Ovary (tissue), 3 donors: ENCODE results near the gene FXYD1.

ENCODE experiments used
- POLR2A ChIP-seq: fragments of 450-650 bp; IDR thresholded peaks from one replicate; pipeline ENCODE4 v1.6.1; 2017; ENCODE audit warnings: antibody characterized with exemption, mild to moderate bottlenecking, moderate library complexity
- TF ChIP-seq, protein P1 (sequence below), 3 donors: fragments of 450-650 bp in 2 of 3; fragments of 200-600 bp in 1 of 3; IDR thresholded peaks; one replicate each; pipeline versions ENCODE4 v1.5.1 to v1.8.0; 2016 to 2022; ENCODE audit warnings: antibody characterized with exemption in 3 of 3, mild to moderate bottlenecking in 1 of 3
- donor health status: DM: no; HTN: no; CAD: no.

DNA sequence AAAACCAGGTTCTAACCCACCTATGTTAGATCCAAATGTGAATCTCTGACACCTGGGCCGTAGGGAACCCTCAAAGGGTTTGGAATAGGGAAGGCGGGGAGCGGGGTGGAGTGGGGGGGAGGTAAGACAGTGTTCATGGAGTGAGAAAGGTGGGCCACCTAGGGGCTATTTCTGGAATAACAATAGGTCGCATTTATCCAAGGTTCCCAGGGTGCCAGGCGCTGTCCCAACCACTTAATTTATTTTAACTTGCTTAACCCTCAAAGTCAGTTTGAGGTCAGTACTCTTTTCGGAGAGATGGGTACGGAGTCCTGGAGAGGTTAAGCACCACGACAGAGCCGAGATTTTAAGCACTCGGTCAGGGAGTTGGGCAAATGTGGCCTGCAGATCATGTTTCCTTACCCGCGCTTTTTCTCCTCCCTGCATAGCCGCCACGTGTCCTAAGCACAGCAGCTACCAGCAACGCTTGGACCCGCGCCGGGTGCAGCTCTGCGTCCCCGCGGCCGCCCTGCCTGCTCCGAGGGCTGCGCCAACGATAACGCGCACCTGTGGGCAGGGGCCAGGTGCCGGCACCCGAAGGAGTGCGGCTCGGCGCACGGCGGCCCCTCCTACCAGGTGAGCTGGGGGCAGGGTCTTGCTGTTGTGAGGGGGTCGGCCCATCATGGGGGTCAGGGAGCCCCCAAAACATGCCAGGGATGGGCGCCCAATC, 48.0 kb upstream of the FXYD1 start:
- TF ChIP-seq, protein P1, sequence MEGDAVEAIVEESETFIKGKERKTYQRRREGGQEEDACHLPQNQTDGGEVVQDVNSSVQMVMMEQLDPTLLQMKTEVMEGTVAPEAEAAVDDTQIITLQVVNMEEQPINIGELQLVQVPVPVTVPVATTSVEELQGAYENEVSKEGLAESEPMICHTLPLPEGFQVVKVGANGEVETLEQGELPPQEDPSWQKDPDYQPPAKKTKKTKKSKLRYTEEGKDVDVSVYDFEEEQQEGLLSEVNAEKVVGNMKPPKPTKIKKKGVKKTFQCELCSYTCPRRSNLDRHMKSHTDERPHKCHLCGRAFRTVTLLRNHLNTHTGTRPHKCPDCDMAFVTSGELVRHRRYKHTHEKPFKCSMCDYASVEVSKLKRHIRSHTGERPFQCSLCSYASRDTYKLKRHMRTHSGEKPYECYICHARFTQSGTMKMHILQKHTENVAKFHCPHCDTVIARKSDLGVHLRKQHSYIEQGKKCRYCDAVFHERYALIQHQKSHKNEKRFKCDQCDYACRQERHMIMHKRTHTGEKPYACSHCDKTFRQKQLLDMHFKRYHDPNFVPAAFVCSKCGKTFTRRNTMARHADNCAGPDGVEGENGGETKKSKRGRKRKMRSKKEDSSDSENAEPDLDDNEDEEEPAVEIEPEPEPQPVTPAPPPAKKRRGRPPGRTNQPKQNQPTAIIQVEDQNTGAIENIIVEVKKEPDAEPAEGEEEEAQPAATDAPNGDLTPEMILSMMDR (IDR thresholded peaks at IDR 0.05): peak; percentile 14 to 49 (median 41)
- TF ChIP-seq POLR2A: no peak
